Keratinocyte (primary cell): ENCODE data around the gene ZFYVE9. TPM values are rescaled to one million over a fixed set of nuclear protein-coding genes. Genes with fewer than 3 reads are reported as not detected.

Experiments
- DNase-seq: peaks from one replicate; pipeline ENCODE4 v3.0.0-alpha.2; 2011; ENCODE audit warnings: low read depth, missing footprints, low spot score
- FAIRE-seq: peaks from 2 replicates; lab custom pipeline; 2011; peaks lifted over from hg19 to GRCh38; lab: Jason Lieb, UNC
- H2AFZ ChIP-seq: 2 replicates; pipeline ENCODE4 v1.6.0; 2012; ENCODE audit warnings: low read length, control low read depth, inconsistent platforms; ENCODE audit not compliant: control insufficient read depth
- H3K27ac ChIP-seq: 2 replicates; pipeline ENCODE4 v1.5.1; 2011; ENCODE audit warnings: low read length; ENCODE audit not compliant: control insufficient read depth, insufficient read depth
- H3K27me3 ChIP-seq: 3 replicates; pipeline ENCODE4 v1.6.0; 2011; ENCODE audit warnings: low read length; ENCODE audit not compliant: control insufficient read depth, insufficient read depth; ENCODE audit errors: extremely low read depth
- H3K36me3 ChIP-seq, 2 experiments: 2 replicates in 1 of 2; 3 replicates in 1 of 2; pipeline ENCODE4 v1.5.1; 2011; ENCODE audit warnings: low read length in 2 of 2, mild to moderate bottlenecking in 1 of 2; ENCODE audit not compliant: control insufficient read depth in 2 of 2, insufficient read depth in 2 of 2; ENCODE audit errors: extremely low read depth in 1 of 2
- H3K4me1 ChIP-seq: 3 replicates; pipeline ENCODE4 v1.5.1; 2011; ENCODE audit warnings: low read length; ENCODE audit not compliant: control insufficient read depth, insufficient read depth; ENCODE audit errors: extremely low read depth
- H3K4me2 ChIP-seq: 3 replicates; pipeline ENCODE4 v1.6.0; 2011; ENCODE audit warnings: low read depth, low read length; ENCODE audit not compliant: control insufficient read depth, insufficient read depth; ENCODE audit errors: extremely low read depth
- H3K4me3 ChIP-seq, 3 experiments: fragments of 200-600 bp in 1 of 3; sonication (generic) in 1 of 3; 2 replicates in 2 of 3; 3 replicates in 1 of 3; pipeline ENCODE4 v1.5.1; 2011 to 2016; ENCODE audit warnings: low read length in 3 of 3, mild to moderate bottlenecking in 3 of 3, control low read depth in 2 of 3, inconsistent platforms in 1 of 3, low read depth in 1 of 3, mixed read lengths in 1 of 3, mixed run types in 1 of 3, moderate library complexity in 1 of 3; ENCODE audit not compliant: control insufficient read depth in 2 of 3, insufficient read depth in 2 of 3; ENCODE audit errors: extremely low read depth in 1 of 3
- H3K79me2 ChIP-seq: 2 replicates; pipeline ENCODE4 v1.6.0; 2012; ENCODE audit warnings: low read length; ENCODE audit not compliant: control insufficient read depth, insufficient read depth
- H3K9ac ChIP-seq: 3 replicates; pipeline ENCODE4 v1.6.0; 2011; ENCODE audit warnings: low read length; ENCODE audit not compliant: control insufficient read depth, insufficient read depth; ENCODE audit errors: extremely low read depth
- H3K9me1 ChIP-seq: 3 replicates; pipeline ENCODE4 v1.6.0; 2011; ENCODE audit warnings: low read length; ENCODE audit not compliant: control insufficient read depth, insufficient read depth; ENCODE audit errors: extremely low read depth
- H3K9me3 ChIP-seq: 2 replicates; pipeline ENCODE4 v1.5.1; 2012; ENCODE audit warnings: low read depth, low read length; ENCODE audit not compliant: control insufficient read depth
- H4K20me1 ChIP-seq: 3 replicates; pipeline ENCODE4 v1.6.0; 2011; ENCODE audit warnings: low read length; ENCODE audit not compliant: control insufficient read depth, insufficient read depth; ENCODE audit errors: extremely low read depth
- EZH2 ChIP-seq: IDR thresholded peaks from one replicate; pipeline ENCODE4 v1.6.1; 2012; ENCODE audit warnings: inconsistent platforms, mild to moderate bottlenecking, low read length, moderate library complexity
- dilution Hi-C: fragments of 300-500 bp; cut with MboI; formaldehyde crosslinking; loops from one replicate; pipeline ENCODE4 v1.7.0; 2020; ENCODE audit warnings: low sequenced_read_pairs; ENCODE audit not compliant: extremely low pct_ligation_motif_present
- polyA plus RNA-seq, 5 experiments: library from polyadenylated mRNA; depleted of rRNA in 3 of 5; stranded (reverse) in 3 of 5; stranded (forward) in 1 of 5; unstranded in 1 of 5; fragments of >200 nt; gene quantifications; 1 replicate in 1 of 5; 2 replicates in 3 of 5; 3 replicates in 1 of 5; pipeline versions ENCODE4 v1.2.1 to v1.2.3, GENCODE V29; 2011 to 2012; ENCODE audit warnings: missing spikeins in 2 of 5, low read depth in 1 of 5, low replicate concordance in 1 of 5
- TF ChIP-seq, protein P1 (sequence below), 3 experiments: IDR thresholded peaks in 1 of 3; conservative IDR thresholded peaks in 1 of 3; optimal IDR thresholded peaks in 1 of 3; 2 replicates in 2 of 3; 3 replicates in 1 of 3; pipeline versions ENCODE3 to v1.5.1; 2011; ENCODE audit warnings: low read length in 3 of 3, mild to moderate bottlenecking in 3 of 3, moderate library complexity in 2 of 3, control low read depth in 1 of 3, inconsistent platforms in 1 of 3; ENCODE audit not compliant: insufficient read depth in 2 of 3; ENCODE audit errors: extremely low read depth in 1 of 3

The ZFYVE9 gene
- polyA plus RNA-seq, 1 donor (not counting 4 experiments of a cell fraction or from before 2014, with no cell fraction given) = 27.7 TPM

DNA sequence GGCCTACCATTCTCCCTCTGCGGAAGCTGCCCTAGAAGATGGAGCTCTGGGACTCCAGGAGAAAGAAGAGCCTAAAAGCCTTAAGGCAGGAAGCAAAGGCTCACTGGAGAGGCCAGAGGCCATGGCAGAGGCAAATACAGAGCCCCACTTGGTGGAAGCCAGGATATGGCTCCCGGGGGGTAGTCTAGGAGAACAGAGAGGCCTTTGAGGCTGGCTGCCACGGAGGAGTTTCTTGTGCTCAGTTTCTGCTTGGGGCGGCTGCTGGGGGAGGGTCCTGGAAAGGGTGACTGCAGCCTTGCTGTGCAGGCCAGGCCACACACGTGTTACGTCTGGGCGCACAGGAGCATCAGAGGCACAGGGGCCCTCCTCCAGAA, 218.7 kb downstream of the ZFYVE9 start:
- Histone ChIP-seq H3K79me2 (peaks cover 20% of the 10 kb centered on the region), H2AFZ (no peak overlapping the region), H3K27ac (no peak overlapping the region), H3K36me3 (peaks cover 42 to 49% of the 10 kb centered on the region in 2 experiments), H3K4me3 (no peak overlapping the region), H3K9ac (no peak overlapping the region), H3K4me1 (peaks cover 8% of the 10 kb centered on the region), H3K27me3 (no peaks in the 10 kb centered on the region), H3K4me2 (no peak overlapping the region), H3K9me1 (no peaks in the 10 kb centered on the region), H3K9me3 (no peaks in the 10 kb centered on the region), H4K20me1 (no peaks in the 10 kb centered on the region)
- dilution Hi-C loops = no loop called here
- no peak for DNase-seq
- FAIRE-seq = no peak
- no peak for TF ChIP-seq EZH2
- TF ChIP-seq, protein P1, sequence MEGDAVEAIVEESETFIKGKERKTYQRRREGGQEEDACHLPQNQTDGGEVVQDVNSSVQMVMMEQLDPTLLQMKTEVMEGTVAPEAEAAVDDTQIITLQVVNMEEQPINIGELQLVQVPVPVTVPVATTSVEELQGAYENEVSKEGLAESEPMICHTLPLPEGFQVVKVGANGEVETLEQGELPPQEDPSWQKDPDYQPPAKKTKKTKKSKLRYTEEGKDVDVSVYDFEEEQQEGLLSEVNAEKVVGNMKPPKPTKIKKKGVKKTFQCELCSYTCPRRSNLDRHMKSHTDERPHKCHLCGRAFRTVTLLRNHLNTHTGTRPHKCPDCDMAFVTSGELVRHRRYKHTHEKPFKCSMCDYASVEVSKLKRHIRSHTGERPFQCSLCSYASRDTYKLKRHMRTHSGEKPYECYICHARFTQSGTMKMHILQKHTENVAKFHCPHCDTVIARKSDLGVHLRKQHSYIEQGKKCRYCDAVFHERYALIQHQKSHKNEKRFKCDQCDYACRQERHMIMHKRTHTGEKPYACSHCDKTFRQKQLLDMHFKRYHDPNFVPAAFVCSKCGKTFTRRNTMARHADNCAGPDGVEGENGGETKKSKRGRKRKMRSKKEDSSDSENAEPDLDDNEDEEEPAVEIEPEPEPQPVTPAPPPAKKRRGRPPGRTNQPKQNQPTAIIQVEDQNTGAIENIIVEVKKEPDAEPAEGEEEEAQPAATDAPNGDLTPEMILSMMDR (optimal IDR thresholded peaks at IDR 0.05 in 1 of 3, IDR thresholded peaks at IDR 0.05 in 1 of 3, conservative IDR thresholded peaks at IDR 0.05 in 1 of 3; ENCODE audit: extremely low read depth in 1 of 3, insufficient read depth in 2 of 3, low read length in 3 of 3) = no peak

- no peaks in the 10 kb centered on the region for H3K27me3 ChIP-seq
- H2AFZ ChIP-seq = no peak overlapping the region
- peak overlapping the region; percentile 95 for H3K27ac ChIP-seq
- DNase-seq (no peak), FAIRE-seq (no peak)
- dilution Hi-C loops = no loop called here
- TF ChIP-seq EZH2 = no peak
- TF ChIP-seq, protein P1 (optimal IDR thresholded peaks at IDR 0.05 in 1 of 3, IDR thresholded peaks at IDR 0.05 in 1 of 3, conservative IDR thresholded peaks at IDR 0.05 in 1 of 3; ENCODE audit: extremely low read depth in 1 of 3, insufficient read depth in 2 of 3, low read length in 3 of 3) = no peak
- peaks cover 2% of the 10 kb centered on the region for H3K9me1 ChIP-seq
- peaks cover 24 to 26% of the 10 kb centered on the region in 2 experiments for H3K36me3 ChIP-seq
- no peak overlapping the region for H3K9ac ChIP-seq
- peak overlapping the region; percentile 93 for H3K4me2 ChIP-seq
- peak overlapping the region in 2 of 3 experiments; percentile 96 for H3K4me3 ChIP-seq
- H4K20me1 ChIP-seq = no peaks in the 10 kb centered on the region
- H3K9me3 ChIP-seq = no peaks in the 10 kb centered on the region
- H3K79me2 ChIP-seq = peaks cover 20% of the 10 kb centered on the region
- peaks cover 27% of the 10 kb centered on the region for H3K4me1 ChIP-seq
Measured at GRCh38 chr1:52364235-52364839, 222.4 kb downstream of the ZFYVE9 start.
